SK-N-SH (cell line): ENCODE measurements around the gene WIPI1. TPM values are rescaled to one million over a fixed set of nuclear protein-coding genes. Genes with fewer than 3 reads are reported as not detected.

Experiments used
- CTCF ChIA-PET: fragments of 300-600, 350-600 bp; formaldehyde crosslinking; extraction: SDS; loops from one replicate; lab custom pipeline; 2021; lab: Yijun Ruan, JAX
- POLR2A ChIA-PET: fragments of 350-600 bp; sonication (Branson Sonifier 250); formaldehyde crosslinking; extraction: SDS; loops from one replicate; lab custom pipeline; 2020; ENCODE audit warnings: antibody characterized with exemption, inconsistent platforms; lab: Yijun Ruan, JAX
- DNase-seq: peaks from one replicate; pipeline ENCODE4 v3.0.0; 2012
- H2AFZ ChIP-seq: fragments of 200-600 bp; sonication (generic); 2 replicates; pipeline ENCODE4 v1.8.1; 2016; ENCODE audit warnings: antibody characterized with exemption, mild to moderate bottlenecking, low read depth
- H3F3A ChIP-seq: fragments of 200-600 bp; sonication (generic); replicated peaks from 2 replicates; pipeline ENCODE3; 2016; ENCODE audit warnings: antibody characterized with exemption, mild to moderate bottlenecking; ENCODE audit not compliant: insufficient read depth
- H3K27ac ChIP-seq, 2 experiments: fragments of 200-500 bp in 1 of 2; fragments of 200-600 bp in 1 of 2; sonication (Bioruptor generic) in 1 of 2; sonication (generic), shearing (Covaris generic) in 1 of 2; 2 replicates each; pipeline versions ENCODE4 v1.5.1 to v1.6.1; 2014 to 2016; ENCODE audit warnings: low read depth in 2 of 2, inconsistent platforms in 1 of 2, low read length in 1 of 2, mild to moderate bottlenecking in 1 of 2, mixed read lengths in 1 of 2
- H3K27me3 ChIP-seq: fragments of 200-600 bp; sonication (generic), shearing (Covaris generic); 2 replicates; pipeline ENCODE4 v1.6.1; 2016; ENCODE audit warnings: mixed run types; ENCODE audit not compliant: insufficient read depth
- H3K36me3 ChIP-seq, 2 experiments: fragments of 200-500 bp in 1 of 2; fragments of 200-600 bp in 1 of 2; sonication (Bioruptor generic) in 1 of 2; sonication (generic) in 1 of 2; replicated peaks in 1 of 2; 2 replicates each; pipeline versions ENCODE3 to v1.5.1; 2014 to 2016; ENCODE audit warnings: low read length in 1 of 2, mild to moderate bottlenecking in 1 of 2; ENCODE audit not compliant: insufficient read depth in 2 of 2, control insufficient read depth in 1 of 2
- H3K4me1 ChIP-seq, 2 experiments: fragments of 200-500 bp in 1 of 2; fragments of 200-600 bp in 1 of 2; sonication (Bioruptor generic) in 1 of 2; sonication (generic), shearing (Covaris generic) in 1 of 2; 2 replicates each; pipeline versions ENCODE4 v1.5.1 to v1.6.1; 2014 to 2016; ENCODE audit warnings: low read depth in 1 of 2, low read length in 1 of 2, mixed run types in 1 of 2; ENCODE audit not compliant: insufficient read depth in 2 of 2, control insufficient read depth in 1 of 2
- H3K4me2 ChIP-seq: fragments of 200-600 bp; sonication (generic), shearing (Covaris generic); 2 replicates; pipeline ENCODE4 v1.6.1; 2017; ENCODE audit warnings: mixed run types
- H3K4me3 ChIP-seq, 2 experiments: fragments of 200-500 bp in 1 of 2; fragments of 200-600 bp in 1 of 2; sonication (Bioruptor generic) in 1 of 2; sonication (generic), shearing (Covaris generic) in 1 of 2; 2 replicates each; pipeline versions ENCODE4 v1.5.1 to v1.8.1; 2014 to 2016; ENCODE audit warnings: low read depth in 2 of 2, inconsistent platforms in 1 of 2, low read length in 1 of 2, mild to moderate bottlenecking in 1 of 2, mixed read lengths in 1 of 2, moderate library complexity in 1 of 2
- H3K79me2 ChIP-seq: fragments of 200-600 bp; sonication (generic); 2 replicates; pipeline ENCODE4 v1.8.1; 2017; ENCODE audit warnings: mild to moderate bottlenecking; ENCODE audit not compliant: insufficient read depth
- H3K9ac ChIP-seq: fragments of 200-600 bp; sonication (generic); 2 replicates; pipeline ENCODE4 v1.6.1; 2017; ENCODE audit warnings: mixed run types
- H3K9me2 ChIP-seq: fragments of 200-600 bp; sonication (generic); 2 replicates; pipeline ENCODE4 v1.6.1; 2017; ENCODE audit warnings: mixed run types
- H3K9me3 ChIP-seq: fragments of 200-600 bp; sonication (generic); 2 replicates; pipeline ENCODE4 v1.6.1; 2017; ENCODE audit warnings: mixed run types, mild to moderate bottlenecking, moderate library complexity
- H4K20me1 ChIP-seq: fragments of 200-600 bp; sonication (generic); 2 replicates; pipeline ENCODE4 v1.6.1; 2017; ENCODE audit warnings: mild to moderate bottlenecking, mixed run types; ENCODE audit not compliant: insufficient read depth
- CHD2 ChIP-seq: fragments of 150-350 bp; IDR thresholded peaks from 2 replicates; pipeline ENCODE4 v1.6.1; 2018; ENCODE audit warnings: low read length; ENCODE audit not compliant: partially characterized antibody
- ELF1 ChIP-seq: IDR thresholded peaks from 2 replicates; pipeline ENCODE4 v1.4.0; 2012
- EZH2phosphoT487 ChIP-seq: fragments of 200-600 bp; sonication (generic); IDR thresholded peaks from 2 replicates; pipeline ENCODE4 v1.6.1; 2017; ENCODE audit warnings: low read depth, mixed run types, mild to moderate bottlenecking, antibody characterized with exemption, moderate library complexity, borderline replicate concordance
- FOXJ3 ChIP-seq: sonication (generic); formaldehyde crosslinking; IDR thresholded peaks from 2 replicates; pipeline ENCODE4 v1.5.1; 2020; ENCODE audit warnings: mild to moderate bottlenecking, missing genetic modification reagents
- FOXM1 ChIP-seq: IDR thresholded peaks from 2 replicates; pipeline ENCODE4 v1.4.0; 2012; ENCODE audit warnings: low read depth, mild to moderate bottlenecking
- GATA2 ChIP-seq: sonication (generic); formaldehyde crosslinking; IDR thresholded peaks from 2 replicates; pipeline ENCODE4 v1.5.0; 2020; ENCODE audit warnings: mild to moderate bottlenecking, missing genetic modification reagents
- JUND ChIP-seq: IDR thresholded peaks from 2 replicates; pipeline ENCODE4 v1.4.0; 2012
- MEF2A ChIP-seq: IDR thresholded peaks from 2 replicates; pipeline ENCODE4 v1.4.0; 2012; ENCODE audit warnings: low read depth, borderline replicate concordance
- NFIC ChIP-seq: IDR thresholded peaks from 2 replicates; pipeline ENCODE4 v1.4.0; 2012; ENCODE audit warnings: borderline replicate concordance
- NRF1 ChIP-seq: IDR thresholded peaks from 2 replicates; pipeline ENCODE4 v1.6.1; 2012; ENCODE audit warnings: low read depth, mild to moderate bottlenecking, low read length
- RFX5 ChIP-seq: IDR thresholded peaks from 2 replicates; pipeline ENCODE4 v1.6.1; 2012; ENCODE audit warnings: mild to moderate bottlenecking, improper control_type of control experiment, low read length
- SMC3 ChIP-seq: IDR thresholded peaks from 2 replicates; pipeline ENCODE4 v1.6.1; 2012; ENCODE audit warnings: low read depth, low read length, improper control_type of control experiment
- TAF1 ChIP-seq: IDR thresholded peaks from 2 replicates; pipeline ENCODE4 v1.6.1; 2012; ENCODE audit warnings: low read depth, mild to moderate bottlenecking, low read length, moderate library complexity, borderline replicate concordance
- TCF12 ChIP-seq: IDR thresholded peaks from 2 replicates; pipeline ENCODE4 v1.4.0; 2012
- YY1 ChIP-seq: IDR thresholded peaks from 2 replicates; pipeline ENCODE4 v1.4.0; 2012; ENCODE audit warnings: low read depth, mild to moderate bottlenecking
- WGBS: methylation state at CpG from one replicate; pipeline ENCODE4 v1.1.6; 2017; ENCODE audit warnings: low lambda C conversion rate; 5-methylcytosine and 5-hydroxymethylcytosine counted together
- polyA plus RNA-seq, 3 experiments: library from polyadenylated mRNA; depleted of rRNA; stranded (reverse); fragments of >200 nt; gene quantifications; 2 replicates each; pipeline ENCODE4 v1.2.3, GENCODE V29; 2012
- TF ChIP-seq, protein P1 (sequence below): fragments of 150-350 bp; IDR thresholded peaks from 2 replicates; pipeline ENCODE4 v1.6.1; 2016; ENCODE audit warnings: mild to moderate bottlenecking, low read depth, low read length
- TF ChIP-seq, protein P2 (sequence below): fragments of 150-350 bp; IDR thresholded peaks from 2 replicates; pipeline ENCODE4 v1.6.1; 2017; ENCODE audit warnings: antibody characterized with exemption, low read length, low read depth, borderline replicate concordance
- TF ChIP-seq, protein P3 (sequence below): fragments of 200-600 bp; sonication (generic); IDR thresholded peaks from 2 replicates; pipeline ENCODE4 v1.6.1; 2017; ENCODE audit warnings: antibody characterized with exemption, mild to moderate bottlenecking, moderate library complexity
- TF ChIP-seq, protein P4 (sequence below): IDR thresholded peaks from 2 replicates; pipeline ENCODE4; 2012
- TF ChIP-seq, protein P5 (sequence below): IDR thresholded peaks from 2 replicates; pipeline ENCODE4 v1.4.0; 2012; ENCODE audit warnings: low read depth

The WIPI1 gene
- polyA plus RNA-seq, 1 of the 3 experiments (the other 2 are of a cell fraction): 52.7 TPM

DNA sequence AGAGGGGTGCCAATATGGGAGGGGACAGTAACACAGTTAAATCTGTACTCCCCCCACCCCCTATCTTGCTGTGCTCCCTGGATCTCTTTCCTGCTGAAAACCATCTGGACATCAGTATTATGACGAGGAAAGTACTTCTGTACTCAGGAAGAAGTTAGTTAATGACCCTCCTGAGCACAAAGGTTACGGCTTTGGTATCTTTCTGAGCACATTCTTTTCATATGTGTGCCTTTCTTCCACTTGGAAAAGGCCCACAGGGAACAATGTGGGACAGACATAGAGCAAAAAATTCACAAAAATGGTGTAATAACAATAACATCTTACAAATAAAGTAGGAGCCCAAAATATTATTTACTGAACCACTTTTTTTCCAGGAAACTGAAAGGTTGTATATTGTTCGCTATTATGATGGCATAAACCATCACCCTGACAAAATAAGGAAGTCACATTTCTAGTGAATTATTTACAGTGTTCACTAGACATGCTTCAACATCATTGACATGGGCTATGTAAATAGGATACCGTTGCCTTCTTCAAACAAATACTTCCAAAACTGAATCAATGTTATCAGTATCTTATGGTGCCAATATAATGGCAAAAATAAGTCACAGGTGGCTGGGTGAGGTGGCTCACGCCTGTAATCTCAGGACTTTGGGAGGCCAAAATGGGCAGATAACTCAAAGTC is 5.5 kb downstream of the WIPI1 start:
- no peaks in the 10 kb centered on the region for H3K9me2 ChIP-seq
- H3K4me2 ChIP-seq: no peak overlapping the region
- no peak overlapping the region for H3K9ac ChIP-seq
- no peak overlapping the region for H3K27ac ChIP-seq
- no peak for DNase-seq
- peaks cover 7 to 8% of the 10 kb centered on the region in 2 experiments; a peak in 3 of 4 replicates for H3K4me1 ChIP-seq
- no peaks in the 10 kb centered on the region for H3K27me3 ChIP-seq
- CTCF ChIA-PET: interaction anchor here (1.5 to 8.1 kb wide), 3 partner anchors 11 to 15 kb away, joined by 11 to 80 read pairs (median 21); no protein-coding TSS in a partner anchor
- peaks cover 30 to 42% of the 10 kb centered on the region in 2 experiments for H3K36me3 ChIP-seq
- WGBS: 86% methylated on average over 5 of the region's 5 CpGs
- peaks cover 11% of the 10 kb centered on the region for H3F3A ChIP-seq
- TF ChIP-seq TCF12 (no peak), MEF2A (no peak), JUND (no peak), GATA2 (CRISPR knock-in tag) (no peak), SMC3 (no peak), YY1 (no peak), EZH2phosphoT487 (no peak), NFIC (no peak), NRF1 (no peak), ELF1 (no peak), FOXM1 (no peak), FOXJ3 (CRISPR knock-in tag) (no peak), CHD2 (no peak), RFX5 (no peak), TAF1 (no peak)
- TF ChIP-seq, protein P1, sequence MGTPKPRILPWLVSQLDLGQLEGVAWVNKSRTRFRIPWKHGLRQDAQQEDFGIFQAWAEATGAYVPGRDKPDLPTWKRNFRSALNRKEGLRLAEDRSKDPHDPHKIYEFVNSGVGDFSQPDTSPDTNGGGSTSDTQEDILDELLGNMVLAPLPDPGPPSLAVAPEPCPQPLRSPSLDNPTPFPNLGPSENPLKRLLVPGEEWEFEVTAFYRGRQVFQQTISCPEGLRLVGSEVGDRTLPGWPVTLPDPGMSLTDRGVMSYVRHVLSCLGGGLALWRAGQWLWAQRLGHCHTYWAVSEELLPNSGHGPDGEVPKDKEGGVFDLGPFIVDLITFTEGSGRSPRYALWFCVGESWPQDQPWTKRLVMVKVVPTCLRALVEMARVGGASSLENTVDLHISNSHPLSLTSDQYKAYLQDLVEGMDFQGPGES: no peak
- TF ChIP-seq, protein P2, sequence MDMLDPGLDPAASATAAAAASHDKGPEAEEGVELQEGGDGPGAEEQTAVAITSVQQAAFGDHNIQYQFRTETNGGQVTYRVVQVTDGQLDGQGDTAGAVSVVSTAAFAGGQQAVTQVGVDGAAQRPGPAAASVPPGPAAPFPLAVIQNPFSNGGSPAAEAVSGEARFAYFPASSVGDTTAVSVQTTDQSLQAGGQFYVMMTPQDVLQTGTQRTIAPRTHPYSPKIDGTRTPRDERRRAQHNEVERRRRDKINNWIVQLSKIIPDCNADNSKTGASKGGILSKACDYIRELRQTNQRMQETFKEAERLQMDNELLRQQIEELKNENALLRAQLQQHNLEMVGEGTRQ: no peak
- TF ChIP-seq, protein P3, sequence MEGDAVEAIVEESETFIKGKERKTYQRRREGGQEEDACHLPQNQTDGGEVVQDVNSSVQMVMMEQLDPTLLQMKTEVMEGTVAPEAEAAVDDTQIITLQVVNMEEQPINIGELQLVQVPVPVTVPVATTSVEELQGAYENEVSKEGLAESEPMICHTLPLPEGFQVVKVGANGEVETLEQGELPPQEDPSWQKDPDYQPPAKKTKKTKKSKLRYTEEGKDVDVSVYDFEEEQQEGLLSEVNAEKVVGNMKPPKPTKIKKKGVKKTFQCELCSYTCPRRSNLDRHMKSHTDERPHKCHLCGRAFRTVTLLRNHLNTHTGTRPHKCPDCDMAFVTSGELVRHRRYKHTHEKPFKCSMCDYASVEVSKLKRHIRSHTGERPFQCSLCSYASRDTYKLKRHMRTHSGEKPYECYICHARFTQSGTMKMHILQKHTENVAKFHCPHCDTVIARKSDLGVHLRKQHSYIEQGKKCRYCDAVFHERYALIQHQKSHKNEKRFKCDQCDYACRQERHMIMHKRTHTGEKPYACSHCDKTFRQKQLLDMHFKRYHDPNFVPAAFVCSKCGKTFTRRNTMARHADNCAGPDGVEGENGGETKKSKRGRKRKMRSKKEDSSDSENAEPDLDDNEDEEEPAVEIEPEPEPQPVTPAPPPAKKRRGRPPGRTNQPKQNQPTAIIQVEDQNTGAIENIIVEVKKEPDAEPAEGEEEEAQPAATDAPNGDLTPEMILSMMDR: no peak
- TF ChIP-seq, protein P4, sequence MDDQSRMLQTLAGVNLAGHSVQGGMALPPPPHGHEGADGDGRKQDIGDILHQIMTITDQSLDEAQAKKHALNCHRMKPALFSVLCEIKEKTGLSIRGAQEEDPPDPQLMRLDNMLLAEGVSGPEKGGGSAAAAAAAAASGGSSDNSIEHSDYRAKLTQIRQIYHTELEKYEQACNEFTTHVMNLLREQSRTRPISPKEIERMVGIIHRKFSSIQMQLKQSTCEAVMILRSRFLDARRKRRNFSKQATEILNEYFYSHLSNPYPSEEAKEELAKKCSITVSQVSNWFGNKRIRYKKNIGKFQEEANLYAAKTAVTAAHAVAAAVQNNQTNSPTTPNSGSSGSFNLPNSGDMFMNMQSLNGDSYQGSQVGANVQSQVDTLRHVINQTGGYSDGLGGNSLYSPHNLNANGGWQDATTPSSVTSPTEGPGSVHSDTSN: no peak
- TF ChIP-seq, protein P5, sequence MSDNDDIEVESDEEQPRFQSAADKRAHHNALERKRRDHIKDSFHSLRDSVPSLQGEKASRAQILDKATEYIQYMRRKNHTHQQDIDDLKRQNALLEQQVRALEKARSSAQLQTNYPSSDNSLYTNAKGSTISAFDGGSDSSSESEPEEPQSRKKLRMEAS: no peak
- TF ChIP-seq, all 33 proteins: peak for 0
- H3K9me3 ChIP-seq: no peaks in the 10 kb centered on the region
- peaks cover 8% of the 10 kb centered on the region; the same call in 1 of the 2 replicates for H4K20me1 ChIP-seq
- H3K4me3 ChIP-seq: no peak overlapping the region
- no peak overlapping the region for H2AFZ ChIP-seq
- H3K79me2 ChIP-seq: peaks cover 42% of the 10 kb centered on the region
- POLR2A ChIA-PET: no interaction called here
